ENCODE measurements around the gene IFRD2. TPM values are rescaled to one million over a fixed set of nuclear protein-coding genes. Genes with fewer than 3 reads are reported as not detected.

IFRD2 gene
- total and polyA plus RNA-seq, 2 of the 13 experiments (the other 11 are each of a cell fraction or from before 2014, with no cell fraction given) = 32.8 to 96.1 TPM

DNA sequence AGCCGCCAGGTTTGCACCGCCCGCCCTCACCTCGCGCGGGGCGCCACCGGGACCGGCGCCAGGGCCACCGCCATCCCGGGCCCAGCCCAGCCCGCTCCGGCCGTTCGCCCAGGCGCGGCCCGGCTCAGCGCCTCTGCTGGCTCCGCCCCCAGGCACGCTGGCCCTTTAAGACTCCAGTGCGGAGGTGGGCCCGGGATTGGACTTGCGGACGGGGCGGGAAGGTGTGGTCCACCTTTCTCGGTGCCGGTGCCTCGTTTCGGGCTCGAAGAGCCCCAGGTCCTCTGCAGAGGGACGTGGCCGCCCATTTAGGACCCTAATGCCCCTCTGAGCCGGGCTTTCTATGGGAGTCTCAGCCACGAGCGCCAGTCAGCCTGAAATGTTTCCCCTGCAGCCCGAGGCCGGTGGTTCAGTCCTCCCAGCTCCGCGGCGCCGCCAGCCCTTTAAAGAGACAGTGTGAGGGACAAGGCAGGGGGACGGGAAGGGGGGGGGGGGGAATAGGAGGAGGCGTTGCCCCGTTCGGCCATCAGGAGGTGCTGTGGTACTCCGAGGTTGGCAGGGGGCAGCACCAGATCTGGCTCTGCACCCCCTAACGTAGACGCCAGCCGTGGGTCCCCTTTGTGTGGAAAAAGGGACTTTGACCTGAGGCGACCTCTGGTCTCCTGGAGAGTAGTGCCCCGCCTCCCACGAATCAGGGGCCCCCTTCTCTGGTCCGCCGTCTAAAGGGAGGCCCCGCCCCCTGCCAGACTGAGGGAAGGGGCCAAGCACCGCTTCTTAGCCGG is 29.3 kb upstream of the IFRD2 start (continued):
- TF ChIP-seq, protein P1, sequence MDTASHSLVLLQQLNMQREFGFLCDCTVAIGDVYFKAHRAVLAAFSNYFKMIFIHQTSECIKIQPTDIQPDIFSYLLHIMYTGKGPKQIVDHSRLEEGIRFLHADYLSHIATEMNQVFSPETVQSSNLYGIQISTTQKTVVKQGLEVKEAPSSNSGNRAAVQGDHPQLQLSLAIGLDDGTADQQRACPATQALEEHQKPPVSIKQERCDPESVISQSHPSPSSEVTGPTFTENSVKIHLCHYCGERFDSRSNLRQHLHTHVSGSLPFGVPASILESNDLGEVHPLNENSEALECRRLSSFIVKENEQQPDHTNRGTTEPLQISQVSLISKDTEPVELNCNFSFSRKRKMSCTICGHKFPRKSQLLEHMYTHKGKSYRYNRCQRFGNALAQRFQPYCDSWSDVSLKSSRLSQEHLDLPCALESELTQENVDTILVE (CRISPR knock-in tag; IDR thresholded peaks at IDR 0.05) = no peak
- no peak for TF ChIP-seq RFX3 (CRISPR knock-in tag; IDR thresholded peaks at IDR 0.05)
- no peak for TF ChIP-seq ZIK1 (CRISPR knock-in tag; IDR thresholded peaks at IDR 0.05; ENCODE audit: borderline replicate concordance, low read depth)
- TF ChIP-seq SP1 (IDR thresholded peaks at IDR 0.05) = no peak
- TF ChIP-seq SP1 (CRISPR knock-in tag; IDR thresholded peaks at IDR 0.05) = peak; percentile 83; the same call in 1 of the 2 replicates
- TF ChIP-seq ZNF776 (CRISPR knock-in tag; IDR thresholded peaks at IDR 0.05) = no peak; the same call in 1 of the 2 replicates
- peak; percentile 95 for TF ChIP-seq ZNF777 (CRISPR knock-in tag; IDR thresholded peaks at IDR 0.05)
- TF ChIP-seq ZNF569 (CRISPR knock-in tag; IDR thresholded peaks at IDR 0.05; ENCODE audit: borderline replicate concordance) = no peak
- TF ChIP-seq ZKSCAN5 (CRISPR knock-in tag; IDR thresholded peaks at IDR 0.05) = no peak
- no peak for TF ChIP-seq CCAR2 (optimal IDR thresholded peaks at IDR 0.05; ENCODE audit: low read depth, low read length)
- TF ChIP-seq NFKB2 (CRISPR knock-in tag; IDR thresholded peaks at IDR 0.05; ENCODE audit: borderline replicate concordance) = 0 out of 2 replicates have a peak, but pooled peaks have one; percentile 8
- TF ChIP-seq, protein P2, sequence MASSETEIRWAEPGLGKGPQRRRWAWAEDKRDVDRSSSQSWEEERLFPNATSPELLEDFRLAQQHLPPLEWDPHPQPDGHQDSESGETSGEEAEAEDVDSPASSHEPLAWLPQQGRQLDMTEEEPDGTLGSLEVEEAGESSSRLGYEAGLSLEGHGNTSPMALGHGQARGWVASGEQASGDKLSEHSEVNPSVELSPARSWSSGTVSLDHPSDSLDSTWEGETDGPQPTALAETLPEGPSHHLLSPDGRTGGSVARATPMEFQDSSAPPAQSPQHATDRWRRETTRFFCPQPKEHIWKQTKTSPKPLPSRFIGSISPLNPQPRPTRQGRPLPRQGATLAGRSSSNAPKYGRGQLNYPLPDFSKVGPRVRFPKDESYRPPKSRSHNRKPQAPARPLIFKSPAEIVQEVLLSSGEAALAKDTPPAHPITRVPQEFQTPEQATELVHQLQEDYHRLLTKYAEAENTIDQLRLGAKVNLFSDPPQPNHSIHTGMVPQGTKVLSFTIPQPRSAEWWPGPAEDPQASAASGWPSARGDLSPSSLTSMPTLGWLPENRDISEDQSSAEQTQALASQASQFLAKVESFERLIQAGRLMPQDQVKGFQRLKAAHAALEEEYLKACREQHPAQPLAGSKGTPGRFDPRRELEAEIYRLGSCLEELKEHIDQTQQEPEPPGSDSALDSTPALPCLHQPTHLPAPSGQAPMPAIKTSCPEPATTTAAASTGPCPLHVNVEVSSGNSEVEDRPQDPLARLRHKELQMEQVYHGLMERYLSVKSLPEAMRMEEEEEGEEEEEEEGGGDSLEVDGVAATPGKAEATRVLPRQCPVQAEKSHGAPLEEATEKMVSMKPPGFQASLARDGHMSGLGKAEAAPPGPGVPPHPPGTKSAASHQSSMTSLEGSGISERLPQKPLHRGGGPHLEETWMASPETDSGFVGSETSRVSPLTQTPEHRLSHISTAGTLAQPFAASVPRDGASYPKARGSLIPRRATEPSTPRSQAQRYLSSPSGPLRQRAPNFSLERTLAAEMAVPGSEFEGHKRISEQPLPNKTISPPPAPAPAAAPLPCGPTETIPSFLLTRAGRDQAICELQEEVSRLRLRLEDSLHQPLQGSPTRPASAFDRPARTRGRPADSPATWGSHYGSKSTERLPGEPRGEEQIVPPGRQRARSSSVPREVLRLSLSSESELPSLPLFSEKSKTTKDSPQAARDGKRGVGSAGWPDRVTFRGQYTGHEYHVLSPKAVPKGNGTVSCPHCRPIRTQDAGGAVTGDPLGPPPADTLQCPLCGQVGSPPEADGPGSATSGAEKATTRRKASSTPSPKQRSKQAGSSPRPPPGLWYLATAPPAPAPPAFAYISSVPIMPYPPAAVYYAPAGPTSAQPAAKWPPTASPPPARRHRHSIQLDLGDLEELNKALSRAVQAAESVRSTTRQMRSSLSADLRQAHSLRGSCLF (CRISPR knock-in tag; IDR thresholded peaks at IDR 0.05; ENCODE audit: borderline replicate concordance) = no peak
- TF ChIP-seq TP53 (CRISPR knock-in tag; conservative IDR thresholded peaks at IDR 0.05) = no peak
- no peak for TF ChIP-seq FIP1L1 (IDR thresholded peaks at IDR 0.05; ENCODE audit: borderline replicate concordance, insufficient read depth, low read depth, low read length)
- no peak for TF ChIP-seq MAFG (CRISPR knock-in tag; IDR thresholded peaks at IDR 0.05)
- TF ChIP-seq ZNF256 (CRISPR knock-in tag; conservative IDR thresholded peaks at IDR 0.05) = no peak
- peak; percentile 41; the same call in 1 of the 2 replicates for TF ChIP-seq ZNF788 (CRISPR knock-in tag; IDR thresholded peaks at IDR 0.05; ENCODE audit: borderline replicate concordance)
- TF ChIP-seq ZFP36L2 (CRISPR knock-in tag; IDR thresholded peaks at IDR 0.05) = no peak
- TF ChIP-seq, protein P3, sequence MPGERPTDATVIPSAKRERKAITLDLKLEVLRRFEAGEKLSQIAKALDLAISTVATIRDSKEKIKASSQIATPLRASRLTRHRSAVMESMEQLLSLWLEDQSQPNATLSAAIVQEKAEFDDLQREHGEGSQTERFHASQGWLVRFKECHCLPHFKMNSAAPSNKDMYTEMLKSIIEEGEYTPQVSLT (CRISPR knock-in tag; IDR thresholded peaks at IDR 0.05; ENCODE audit: borderline replicate concordance, low read depth) = no peak
- TF ChIP-seq CBX2 (IDR thresholded peaks at IDR 0.05; ENCODE audit: low read depth, low read length) = no peak
- TF ChIP-seq CBX2 (CRISPR knock-in tag; IDR thresholded peaks at IDR 0.05; ENCODE audit: low read depth) = no peak
- no peak for TF ChIP-seq ATM (IDR thresholded peaks at IDR 0.05; ENCODE audit: borderline replicate concordance)
- TF ChIP-seq ZBTB7A (CRISPR knock-in tag; IDR thresholded peaks at IDR 0.05) = peak; percentile 61; the same call in 1 of the 2 replicates
- TF ChIP-seq HOXA7 (CRISPR knock-in tag; IDR thresholded peaks at IDR 0.05) = no peak

Data from HepG2 (cell line).